Smooth muscle cell of the coronary artery (primary cell): ENCODE measurements around the gene AGPS. TPM values are rescaled to one million over a fixed set of nuclear protein-coding genes. Genes with fewer than 3 reads are reported as not detected.

Experiments
- total RNA-seq: library from RNA; depleted of rRNA; stranded (reverse); fragments of >200 nt; gene quantifications from 2 replicates; pipeline ENCODE4 v1.2.3, GENCODE V29; 2014; ENCODE audit warnings: low replicate concordance

The AGPS gene
- 26.2 and 72.9 TPM in 2 replicates for total RNA-seq

GRCh38 chr2:177392373-177393202 lies at the start of gene AGPS:
Gene AGPS, plus strand, starts transcription at chr2:177392773. Its CDS starts 17 bp downstream, at chr2:177392790.

Other genes with a start within 250 kb of the AGPS start
- 8.1 and 32.2 TPM in 2 replicates for gene HNRNPA3, start 180.0 kb upstream of the AGPS start, total RNA-seq
- 53.1 and 61.8 TPM in 2 replicates for gene NFE2L2, start 128.0 kb upstream of the AGPS start, total RNA-seq